Smooth muscle cell of the brain vasculature (primary cell): ENCODE data around the gene ZNF587B.
A peak's percentile ranks its signal among the peaks of the same experiment; 100 is the strongest.
"Not testable (repeated sequence)": the region's sequence is repeated elsewhere in the genome, so short reads cannot be mapped to it uniquely, and the experiment has no call there.

ENCODE experiments used
- DNase-seq: peaks from one replicate; pipeline ENCODE4 v3.0.0-alpha.2; 2012; ENCODE audit warnings: low read depth, low spot score

Gene ZNF587B

DNA sequence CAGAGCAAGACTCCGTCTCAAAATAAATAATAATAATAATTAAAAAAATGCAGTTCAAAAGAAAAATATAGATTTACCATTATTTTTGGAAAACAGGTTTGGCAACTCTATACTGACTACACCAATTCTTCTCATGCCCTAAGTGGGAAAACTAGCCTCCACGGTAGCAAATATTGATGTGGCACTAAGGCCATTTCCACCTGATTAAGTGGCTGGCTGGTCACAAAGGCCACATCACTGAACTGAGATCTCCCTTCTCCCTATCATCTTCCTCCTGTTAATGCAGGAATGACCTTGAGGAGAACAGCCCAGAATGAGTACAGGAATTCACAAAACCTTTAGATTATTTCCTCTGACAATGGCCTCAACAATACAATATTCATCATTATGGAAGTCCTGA is 40.1 kb downstream of the ZNF587B start:
- DNase-seq: no peak

DNA sequence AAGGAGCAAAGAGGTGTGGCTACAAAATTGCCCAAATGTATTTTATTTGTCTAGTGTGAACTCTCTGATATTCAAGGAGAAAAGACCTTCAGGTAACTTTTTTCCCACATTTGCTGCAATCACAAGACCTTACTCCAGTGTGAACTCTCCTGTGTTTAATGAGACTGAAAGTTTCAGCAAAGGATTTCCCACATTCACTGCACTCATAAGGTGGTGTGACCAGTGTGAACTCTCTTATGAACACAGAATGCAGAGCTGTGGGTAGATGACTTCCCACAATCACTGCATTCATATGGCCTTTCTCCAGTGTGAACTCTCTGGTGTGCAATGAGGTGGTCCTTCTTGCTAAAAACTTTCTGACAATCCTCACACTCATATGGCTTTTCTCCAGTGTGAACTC is 42.4 kb downstream of the ZNF587B start:
- DNase-seq: no peak

DNA sequence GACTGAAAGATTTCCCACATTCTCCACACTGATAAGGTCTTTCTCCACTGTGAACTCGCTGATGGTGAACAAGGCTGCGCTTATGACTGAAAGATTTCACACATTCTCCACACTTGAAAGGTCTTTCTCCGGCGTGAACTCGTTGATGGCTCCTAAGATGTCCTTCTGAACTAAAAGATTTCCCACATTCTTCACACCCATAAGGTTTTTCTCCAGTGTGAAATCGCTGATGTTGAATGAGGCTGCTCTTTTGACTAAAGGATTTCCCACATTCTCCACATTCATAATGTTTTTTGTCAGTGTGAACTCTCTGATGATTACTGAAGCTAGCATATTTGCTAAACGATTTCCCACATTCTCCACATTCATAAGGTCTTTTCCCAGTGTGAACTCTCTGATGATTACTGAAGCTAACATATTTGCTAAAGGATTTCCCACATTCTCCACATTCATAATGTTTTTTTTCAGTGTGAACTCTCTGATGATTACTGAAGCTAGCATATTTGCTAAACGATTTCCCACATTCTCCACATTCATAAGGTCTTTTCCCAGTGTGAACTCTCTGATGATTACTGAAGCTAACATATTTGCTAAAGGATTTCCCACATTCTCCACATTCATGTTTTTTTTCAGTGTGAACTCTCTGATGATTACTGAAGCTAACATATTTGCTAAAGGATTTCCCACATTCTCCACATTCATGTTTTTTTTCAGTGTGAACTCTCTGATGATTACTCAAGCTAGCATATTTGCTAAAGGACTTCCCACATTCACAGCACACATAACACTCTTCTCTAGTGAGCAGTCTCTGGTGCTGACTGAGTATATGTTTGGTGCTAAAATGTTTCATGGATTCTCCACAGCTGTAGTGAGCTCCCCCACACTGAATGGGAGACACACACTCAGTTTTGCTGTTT is 44.0 kb downstream of the ZNF587B start:
- not testable (repeated sequence) for DNase-seq

DNA sequence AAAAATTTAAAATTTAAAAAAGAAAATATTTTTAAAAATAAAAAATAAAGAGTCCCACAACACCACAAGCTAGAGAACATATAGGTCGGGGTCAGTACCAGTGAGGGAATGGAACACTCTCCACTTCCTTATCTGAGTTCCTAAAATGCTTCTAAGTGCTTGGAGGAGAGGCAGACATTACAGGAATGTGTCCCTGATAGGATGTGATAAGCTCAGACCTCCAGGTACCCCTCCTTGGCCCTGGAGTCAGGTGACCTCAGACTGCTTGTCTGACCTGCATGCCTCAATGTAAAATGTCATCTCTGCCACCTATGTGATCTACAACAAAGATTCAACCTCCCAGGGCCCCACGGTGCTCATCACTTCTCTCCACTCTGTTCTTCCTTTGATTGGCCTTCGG is 55.9 kb downstream of the ZNF587B start:
- no peak for DNase-seq

DNA sequence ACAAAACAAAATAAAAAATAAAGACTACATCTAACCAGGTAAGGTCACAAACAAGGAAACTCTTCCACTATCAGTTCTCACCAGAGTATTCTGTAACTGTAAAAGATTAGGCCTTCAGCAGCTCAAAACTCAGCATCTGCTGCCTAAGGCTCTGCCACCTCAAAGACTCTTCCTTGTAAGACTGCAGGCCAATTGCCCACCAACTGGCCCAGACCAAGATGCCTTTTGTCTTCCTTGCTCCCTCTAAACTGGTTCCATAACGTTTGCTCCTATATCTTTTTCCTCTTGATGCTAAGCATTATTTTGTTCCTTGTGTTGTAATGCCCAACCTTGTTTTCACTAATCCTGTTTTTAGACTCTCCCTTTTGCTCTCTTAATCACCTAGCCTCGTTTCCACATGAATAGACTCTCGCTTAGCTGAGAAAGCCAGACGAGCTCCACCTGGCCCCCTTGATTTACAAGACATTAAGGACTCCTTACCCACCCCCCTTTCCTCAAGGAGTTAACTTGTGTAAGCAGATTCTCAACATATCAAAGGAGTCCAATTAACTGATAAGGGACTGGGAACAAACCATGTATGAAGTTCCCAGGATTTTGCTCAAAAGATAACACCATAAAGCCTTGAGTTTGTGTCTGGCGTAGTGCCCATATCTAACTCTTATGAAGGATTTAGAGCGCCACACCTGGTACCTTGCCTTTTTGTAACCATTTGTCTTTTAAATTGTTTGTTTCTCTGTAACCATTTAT is 57.3 kb downstream of the ZNF587B start:
- DNase-seq: no peak

DNA sequence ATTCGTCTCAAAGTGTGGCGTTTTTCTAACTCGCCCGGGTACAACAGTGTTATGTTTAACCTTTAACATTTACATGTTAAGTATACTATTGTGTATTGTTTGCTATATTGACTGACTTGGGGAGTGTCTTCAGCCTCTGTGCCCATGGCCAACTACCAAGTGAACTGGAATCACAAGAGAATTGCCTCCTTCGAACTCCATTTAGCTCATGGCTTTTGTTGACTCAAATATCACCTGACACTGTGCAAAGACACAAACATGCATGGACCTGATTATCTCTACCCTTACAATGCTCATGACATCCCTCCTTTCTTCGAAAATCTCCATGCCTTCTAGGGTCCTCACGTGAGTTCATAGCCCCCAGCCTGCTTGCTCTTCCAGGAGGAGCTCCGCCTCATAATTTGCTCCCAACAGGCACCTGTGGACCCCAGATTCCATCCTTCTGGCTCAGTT is 58.0 kb downstream of the ZNF587B start:
- no peak for DNase-seq

DNA sequence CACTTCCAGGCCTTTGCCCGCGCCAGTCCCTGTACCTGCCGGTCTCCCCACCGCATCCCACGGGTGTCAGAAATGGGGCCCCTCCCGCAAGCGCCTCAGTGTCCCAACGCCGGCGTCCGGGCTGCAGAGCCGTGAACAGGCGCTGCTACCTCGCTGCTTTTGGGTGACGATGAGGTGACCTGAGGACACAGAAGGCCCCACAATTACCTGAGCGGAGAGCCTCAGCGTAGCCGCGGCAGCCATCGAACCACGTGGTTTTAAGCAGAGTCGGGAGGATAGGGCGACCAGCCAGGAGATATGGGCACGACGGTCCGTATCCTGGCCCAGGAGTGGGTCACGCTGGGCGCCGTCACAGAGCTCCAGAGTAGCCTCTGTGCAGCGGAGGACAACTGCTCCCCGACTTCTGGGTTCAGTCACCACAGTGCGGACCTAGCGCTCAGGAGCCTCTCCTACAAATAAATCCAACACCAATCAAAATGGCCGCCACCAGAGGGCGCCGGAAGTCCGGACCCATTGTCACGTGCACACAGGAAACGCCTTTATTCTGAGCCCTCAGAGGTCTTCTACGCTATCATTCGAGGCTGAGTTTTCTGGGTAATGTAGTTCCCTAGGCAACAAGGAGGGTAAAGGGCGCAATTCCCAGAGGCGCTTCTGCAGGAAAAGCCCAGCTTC is 58.6 kb downstream of the ZNF587B start, which contains the start of gene ZNF814:
TSS of gene ZNF814 (minus strand) at position 478 of the 672 bp plus-strand sequence. CDS start at position 243, 235 bp downstream.
- DNase-seq: peak; percentile 56

DNA sequence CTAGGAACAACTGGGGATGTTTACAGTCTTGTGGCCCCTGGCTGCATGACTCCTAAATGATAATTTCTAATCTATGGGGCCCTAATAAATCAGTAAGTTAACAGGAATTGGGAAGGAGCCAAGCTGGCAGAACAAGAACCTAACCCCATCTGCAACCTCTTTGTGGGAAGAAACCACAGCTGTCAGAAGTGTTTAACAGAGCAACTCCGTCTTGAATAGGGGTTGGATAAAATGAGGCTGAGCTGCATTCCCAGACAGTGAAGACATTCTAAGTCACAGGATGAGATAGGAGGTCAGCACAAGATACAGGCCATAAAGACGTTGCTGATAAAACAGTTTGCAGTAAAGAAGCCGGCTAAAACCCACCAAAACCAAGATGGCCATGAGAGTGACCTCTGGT is 60.6 kb downstream of the ZNF587B start:
- DNase-seq: not testable (repeated sequence)
